Omental fat pad (tissue), 4 donors: ENCODE data around the gene ARL15. TPM values are rescaled to one million over a fixed set of nuclear protein-coding genes. Genes with fewer than 3 reads are reported as not detected.
"Not testable (repeated sequence)": the region's sequence is repeated elsewhere in the genome, so short reads cannot be mapped to it uniquely, and the experiment has no call there.

ENCODE experiments used
- ATAC-seq: fragments of 150-250 bp; one replicate; pipeline ENCODE4 v1.9.1; 2016; ENCODE audit warnings: mild to moderate bottlenecking, moderate library complexity; ENCODE audit not compliant: low FRiP score
- DNase-seq: peaks from one replicate; pipeline ENCODE4 v3.0.0-alpha.2; 2019; ENCODE audit warnings: low spot score
- CTCF ChIP-seq, 3 donors: fragments of 450-650 bp; IDR thresholded peaks; one replicate each; pipeline ENCODE4 v1.5.1; 2016 to 2017; ENCODE audit warnings: antibody characterized with exemption in 3 of 3, mild to moderate bottlenecking in 3 of 3, moderate library complexity in 2 of 3
- total RNA-seq, 4 donors: library from RNA; depleted of rRNA; stranded (reverse); fragments of >200 nt; gene quantifications; one replicate each; pipeline ENCODE4 v1.1.0, GENCODE V29; 2016

Gene ARL15
- total RNA-seq, 4 donors from 2014 or later, result 18.9 to 39.2 (median 29.9) TPM

- TF ChIP-seq CTCF (IDR thresholded peaks at IDR 0.05), result no peak
- DNase-seq (no peak), ATAC-seq (no peak)
Observed at GRCh38 chr5:53874409-53874808, 436.0 kb downstream of the ARL15 start.

DNA sequence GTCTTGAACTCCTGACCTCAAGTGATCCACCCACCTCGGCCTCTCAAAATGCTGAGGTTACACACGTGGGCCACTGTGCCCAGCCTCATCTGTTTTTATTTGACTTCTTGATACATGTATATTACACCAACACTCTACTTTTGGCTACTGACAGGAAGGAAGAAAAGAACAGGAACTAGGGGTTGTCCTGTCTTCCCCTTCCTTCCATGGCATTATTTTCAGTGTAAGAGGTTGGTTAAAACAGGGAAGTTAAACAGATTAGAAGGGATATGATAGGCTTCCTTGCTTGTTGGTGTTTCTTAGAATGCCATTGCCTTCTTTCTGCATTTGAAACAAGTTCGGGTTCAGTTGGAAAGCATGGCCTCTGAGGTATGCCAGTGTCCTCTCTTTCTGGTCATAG lies 437.1 kb downstream of the ARL15 start:
- DNase-seq, result no peak
- ATAC-seq, result no peak
- no peak for TF ChIP-seq CTCF (IDR thresholded peaks at IDR 0.05)

DNA sequence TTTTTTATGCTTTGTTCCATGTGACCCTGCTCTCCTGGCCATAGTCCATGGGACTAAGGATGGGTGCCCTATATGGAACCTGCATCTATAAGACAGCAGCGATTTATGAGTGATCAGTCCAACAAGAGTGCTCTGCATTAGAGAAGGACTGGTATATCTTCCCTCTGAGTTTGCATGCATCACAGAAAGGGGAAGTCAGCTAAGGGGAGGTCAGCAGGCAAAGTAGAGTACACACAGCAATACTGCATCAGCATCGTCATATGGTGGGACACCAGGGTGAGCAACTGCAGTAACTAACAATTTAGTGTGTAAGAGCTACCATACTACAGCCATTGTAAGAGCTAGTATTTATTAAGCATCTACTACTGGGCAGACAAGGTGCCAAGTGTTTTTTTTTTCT lies 438.6 kb downstream of the ARL15 start:
- ATAC-seq, result no peak
- TF ChIP-seq CTCF (IDR thresholded peaks at IDR 0.05), result no peak

DNA sequence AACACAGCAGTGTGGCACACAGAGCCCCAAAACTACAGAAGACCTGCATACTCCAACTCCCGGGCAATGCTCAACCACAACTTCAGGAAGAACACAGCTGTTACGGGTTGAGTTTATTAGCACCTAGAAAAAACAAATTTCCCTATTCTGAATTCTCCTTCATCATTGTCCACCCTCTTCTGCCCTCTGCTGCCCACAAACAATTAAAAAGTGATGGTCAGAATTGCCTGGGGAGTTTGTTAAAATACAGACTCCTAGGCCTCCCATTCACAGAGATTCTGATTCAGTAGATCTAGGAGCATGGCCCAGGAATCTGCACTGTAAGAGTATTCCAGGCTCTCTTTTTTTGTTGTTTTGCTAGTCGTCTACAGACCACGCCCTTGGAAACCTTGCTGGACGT lies 439.3 kb downstream of the ARL15 start:
- ATAC-seq (no peak), DNase-seq (no peak)
- TF ChIP-seq CTCF (IDR thresholded peaks at IDR 0.05), result no peak

More for the DNA sequence above, 438.6 kb downstream of the ARL15 start:
- no peak for DNase-seq

GRCh38 chr5:53858700-53859456 lies 451.5 kb downstream of the ARL15 start:
- ATAC-seq (no peak), DNase-seq (no peak)
- no peak for TF ChIP-seq CTCF (IDR thresholded peaks at IDR 0.05)

DNA sequence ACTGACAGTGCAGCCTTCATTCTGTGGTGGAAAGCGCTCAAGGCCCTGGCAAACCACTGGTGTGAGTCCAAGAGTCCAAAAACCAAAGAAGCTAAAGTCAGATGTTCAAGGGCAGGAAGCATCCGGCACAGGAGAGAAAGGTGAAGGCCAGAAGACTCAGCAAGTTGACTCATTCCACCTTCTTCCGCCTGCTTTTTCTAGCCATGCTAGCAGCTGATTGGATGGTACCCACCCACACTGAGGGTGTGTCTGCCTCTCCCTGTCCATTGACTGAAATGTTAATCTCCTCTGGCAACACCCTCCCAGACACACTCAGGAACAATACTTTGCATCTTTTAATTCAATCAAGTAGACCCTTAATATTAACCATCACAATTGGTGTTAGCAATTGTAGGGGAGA lies 453.9 kb downstream of the ARL15 start:
- no peak for TF ChIP-seq CTCF (IDR thresholded peaks at IDR 0.05)
- ATAC-seq, result no peak
- no peak for DNase-seq

DNA sequence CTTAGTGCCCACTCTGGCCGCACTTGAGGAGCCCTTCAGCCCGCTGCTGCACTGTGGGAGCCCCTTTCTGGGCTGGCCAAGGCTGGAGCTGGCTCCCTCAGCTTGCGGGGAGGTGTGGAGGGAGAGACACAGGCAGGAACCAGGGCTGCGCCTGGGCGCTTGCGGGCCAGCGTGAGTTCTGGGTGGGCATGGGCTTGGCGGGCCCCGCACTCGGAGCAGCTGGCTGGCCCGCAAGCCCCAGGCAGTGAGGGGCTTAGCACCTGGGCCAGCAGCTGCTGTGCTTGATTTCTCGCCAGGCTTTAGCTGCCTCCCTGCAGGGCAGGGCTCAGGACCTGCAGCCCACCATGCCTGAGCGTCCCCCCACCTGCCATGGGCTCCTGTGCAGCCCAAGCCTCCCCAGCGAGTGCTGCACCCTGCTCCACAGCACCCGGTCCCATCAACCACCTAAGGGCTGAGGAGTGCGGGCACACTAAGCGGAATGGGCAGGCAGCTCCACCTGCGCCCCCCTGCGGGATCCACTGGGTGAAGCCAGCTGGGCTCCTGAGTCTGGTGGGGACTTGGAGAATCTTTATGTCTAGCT lies 473.4 kb downstream of the ARL15 start:
- not testable (repeated sequence) for ATAC-seq, DNase-seq
